Activated CD4-positive, CD25-positive, alpha-beta regulatory T cell treated with anti-CD3 and anti-CD28 coated beads, Interleukin-2, amount 50 U/mL, for 16 hours (primary cell): ENCODE data around the gene TSN.
"Not testable (repeated sequence)": the region's sequence is repeated elsewhere in the genome, so short reads cannot be mapped to it uniquely, and the experiment has no call there.

Source experiments
- DNase-seq: peaks from one replicate; pipeline ENCODE4 v3.0.0-alpha.2; 2020; ENCODE audit warnings: low read depth, low spot score

TSN gene

DNA sequence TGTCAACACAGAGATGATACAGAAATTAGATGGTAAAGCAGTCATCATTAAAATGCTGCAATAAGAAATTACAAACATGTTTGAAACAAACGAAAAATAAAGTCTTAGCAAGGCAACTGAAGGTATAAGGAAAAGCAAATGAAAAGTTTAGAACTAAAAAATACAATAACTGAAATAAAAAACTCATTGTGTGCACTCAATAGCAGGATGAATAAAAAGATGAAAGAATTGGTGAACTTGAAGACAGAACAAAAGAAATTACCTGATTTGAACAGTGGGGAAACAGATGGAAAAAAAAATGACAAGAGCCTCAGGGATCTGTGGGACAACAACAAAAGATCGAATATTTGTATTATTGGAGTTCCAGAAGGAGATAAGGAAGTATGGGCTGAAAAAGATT lies 46.5 kb downstream of the TSN start:
- no peak for DNase-seq

DNA sequence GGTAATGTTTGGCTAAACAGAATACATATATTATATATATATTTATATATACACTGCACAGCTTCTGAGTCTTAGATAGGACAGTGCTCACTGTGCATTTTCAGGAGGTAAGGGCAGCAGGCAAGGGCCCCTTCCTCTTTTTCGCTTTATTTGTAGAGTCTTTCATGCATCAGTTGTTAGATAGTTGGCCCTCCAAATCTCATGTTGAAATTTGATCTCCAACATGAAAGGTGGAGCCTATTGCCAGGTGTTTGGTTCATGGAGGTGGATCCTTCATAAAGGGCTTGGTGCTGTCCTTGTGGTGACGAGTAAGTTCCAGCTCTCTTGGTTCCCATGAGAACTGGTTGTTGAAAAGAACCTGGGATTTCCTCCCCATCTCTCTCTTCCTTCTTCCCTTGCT lies 48.1 kb downstream of the TSN start:
- DNase-seq, result no peak

DNA sequence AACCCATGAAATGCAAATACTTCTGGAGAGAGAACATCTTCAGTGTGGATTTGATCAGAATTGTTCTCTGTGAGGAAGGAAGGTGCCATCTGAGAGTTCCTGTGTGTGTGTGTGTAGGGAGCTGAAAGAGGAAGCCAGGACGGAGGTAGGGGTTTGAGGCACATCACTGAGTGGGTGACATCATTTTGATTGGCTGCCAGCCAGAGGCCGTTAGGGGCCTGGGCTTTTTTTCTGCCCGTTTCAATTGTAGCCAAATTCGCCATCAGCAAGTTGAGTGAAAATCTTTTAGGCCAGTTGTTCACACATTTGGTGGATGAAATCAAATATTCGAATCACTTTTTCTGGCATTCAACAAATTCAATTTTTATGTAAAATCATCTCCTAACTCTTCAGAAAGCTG lies 48.9 kb downstream of the TSN start:
- DNase-seq, result no peak

DNA sequence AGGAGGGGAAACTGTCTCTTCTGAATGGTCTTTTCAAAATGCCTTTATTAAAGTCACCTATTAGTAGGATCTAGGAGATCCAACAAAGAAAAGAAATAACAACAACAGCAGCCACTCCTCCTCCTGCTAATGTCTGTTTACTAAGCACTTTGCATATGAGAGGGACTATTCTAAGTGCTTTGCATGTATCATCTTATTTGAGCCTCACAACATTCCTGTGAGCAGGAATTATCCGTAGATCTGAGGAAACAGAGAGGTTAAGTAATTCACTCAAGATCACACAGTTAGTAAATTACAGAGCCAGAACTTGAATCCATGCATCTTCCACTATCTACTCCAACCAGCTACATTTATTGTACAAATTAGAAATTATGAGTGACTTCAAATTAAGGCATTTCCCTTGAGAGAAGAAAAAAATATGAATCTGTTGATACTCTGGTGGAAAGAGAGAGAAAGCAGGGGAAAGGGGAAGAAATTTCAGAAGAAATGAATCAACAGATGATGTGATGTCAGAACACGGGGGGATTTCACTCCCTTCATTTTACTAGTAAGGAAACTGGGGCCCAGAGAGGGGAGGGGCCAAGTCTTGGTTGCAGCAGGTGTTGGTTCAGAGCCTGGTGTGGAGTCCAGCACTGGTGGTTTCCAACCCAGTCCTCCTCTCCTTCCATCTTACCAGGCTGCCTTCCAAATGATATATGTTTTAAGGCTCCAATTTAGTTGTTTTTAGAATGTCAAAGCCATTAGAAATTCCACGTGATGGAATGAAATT lies 49.7 kb downstream of the TSN start:
- DNase-seq, result no peak

DNA sequence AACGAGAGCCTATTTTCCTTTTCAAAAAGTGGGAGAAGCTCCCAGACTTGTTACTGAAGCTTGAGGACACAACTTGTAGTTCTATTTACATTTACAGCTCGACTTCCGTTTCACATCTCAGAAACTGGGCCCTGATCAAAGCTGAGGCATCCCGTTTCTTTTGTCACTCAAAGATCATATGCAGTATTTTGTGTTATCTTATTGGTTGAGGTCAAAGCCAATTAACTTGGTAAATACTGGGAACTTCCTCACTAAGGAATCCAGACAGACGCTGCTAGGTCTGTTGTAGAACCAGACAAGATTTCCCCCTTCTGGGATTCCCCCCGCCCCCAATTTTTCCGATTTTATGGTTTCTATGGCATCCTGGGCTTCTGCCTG lies 50.3 kb downstream of the TSN start:
- DNase-seq, result no peak

DNA sequence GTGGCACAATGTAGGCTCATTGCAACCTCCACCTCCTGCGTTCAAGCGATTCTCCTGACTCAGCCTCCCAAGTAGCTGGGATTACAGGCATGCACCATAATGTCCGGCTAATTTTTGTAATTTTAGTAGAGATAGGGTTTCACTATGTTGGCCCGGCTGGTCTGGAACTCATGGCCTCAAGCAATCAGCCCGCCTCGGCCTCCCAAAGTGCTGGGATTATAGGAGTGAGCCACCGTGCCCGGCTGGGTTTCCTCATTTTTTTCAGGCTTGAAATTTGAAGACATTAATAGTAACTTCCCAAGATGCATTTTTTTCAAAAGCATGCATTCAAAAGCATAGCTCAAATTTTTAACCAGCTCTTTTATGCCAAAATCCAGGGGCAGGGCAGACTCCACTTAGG lies 52.3 kb downstream of the TSN start:
- not testable (repeated sequence) for DNase-seq

DNA sequence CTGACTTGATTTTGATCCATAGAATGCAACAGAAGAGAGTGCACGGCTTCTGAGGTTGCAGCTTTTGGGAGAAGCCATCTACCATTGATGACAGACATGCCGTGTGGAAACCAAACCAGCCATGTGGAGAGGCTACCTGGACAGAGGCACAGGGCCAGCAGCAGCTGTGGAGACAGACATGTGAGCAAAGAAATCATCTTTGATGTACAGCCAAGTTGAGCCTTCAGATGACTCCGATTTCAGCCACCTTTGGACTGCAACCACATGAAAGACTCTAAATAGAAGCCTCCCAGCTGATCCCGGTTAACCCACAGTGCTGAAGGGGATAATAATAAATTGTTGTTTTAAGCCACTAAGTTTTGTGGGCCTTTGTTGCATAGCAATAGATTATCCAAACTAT lies 54.2 kb downstream of the TSN start:
- DNase-seq, result no peak

DNA sequence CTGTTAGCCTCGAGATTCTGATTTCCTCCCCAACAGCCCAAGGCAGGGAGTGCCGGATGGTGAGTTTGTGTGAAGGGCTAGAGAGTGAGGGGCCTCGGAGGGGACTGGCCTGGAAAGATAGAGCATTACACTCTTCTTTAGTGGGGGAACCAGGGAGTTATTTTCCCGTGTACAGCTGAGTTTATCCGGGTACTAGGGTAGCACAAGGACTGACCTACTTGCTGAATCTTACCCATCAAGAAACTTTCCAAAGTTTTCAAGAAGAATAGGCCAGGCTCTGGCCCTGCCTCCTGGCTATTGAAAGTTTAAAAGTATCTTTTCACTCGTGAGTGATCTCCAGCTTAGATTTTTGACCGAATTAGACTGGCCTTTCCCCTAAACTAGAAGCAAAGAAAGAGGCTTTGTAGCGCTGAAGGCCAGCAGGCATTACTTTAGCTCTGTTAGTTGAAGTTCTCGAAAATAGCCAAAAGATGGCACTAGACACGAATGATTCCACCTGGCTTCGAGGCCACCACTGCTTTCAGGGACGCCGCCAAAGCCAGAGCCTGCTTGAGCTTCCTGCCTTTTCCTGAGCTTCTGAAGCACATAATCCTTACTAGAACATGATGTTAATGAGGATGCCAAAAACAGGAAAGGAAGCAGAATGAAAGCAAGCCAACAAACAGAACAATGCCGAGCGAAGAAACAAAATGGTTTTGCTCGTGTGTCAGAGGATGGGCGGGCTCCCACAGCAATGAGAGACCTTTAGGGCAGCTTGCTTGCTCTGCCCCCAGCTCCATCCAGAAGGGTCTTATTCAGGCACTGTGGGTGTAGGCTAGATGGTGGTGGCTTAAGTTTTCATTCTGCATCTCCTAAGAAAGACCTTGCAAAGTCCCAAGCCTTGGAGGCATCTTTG lies 55.8 kb downstream of the TSN start:
- no peak for DNase-seq

DNA sequence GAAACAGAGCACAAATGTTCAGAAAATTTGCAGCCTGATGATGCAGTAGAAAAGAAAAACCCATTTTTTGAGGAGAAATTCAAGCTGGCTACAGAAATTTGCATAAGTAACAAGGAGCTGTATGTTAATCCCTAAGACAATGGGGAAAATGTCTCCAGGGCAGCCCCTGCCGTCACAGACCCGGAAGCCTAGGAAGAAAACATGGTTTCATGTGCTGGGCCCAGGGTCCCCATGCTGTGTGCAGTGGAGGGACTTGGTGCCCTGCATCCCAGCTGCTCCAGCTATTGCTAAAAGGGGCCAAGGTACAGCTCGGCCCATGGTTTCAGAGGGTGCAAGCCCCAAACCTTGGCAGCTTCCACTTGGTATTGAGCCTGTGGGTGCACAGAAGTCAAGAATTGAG lies 57.6 kb downstream of the TSN start:
- DNase-seq, result not testable (repeated sequence)

DNA sequence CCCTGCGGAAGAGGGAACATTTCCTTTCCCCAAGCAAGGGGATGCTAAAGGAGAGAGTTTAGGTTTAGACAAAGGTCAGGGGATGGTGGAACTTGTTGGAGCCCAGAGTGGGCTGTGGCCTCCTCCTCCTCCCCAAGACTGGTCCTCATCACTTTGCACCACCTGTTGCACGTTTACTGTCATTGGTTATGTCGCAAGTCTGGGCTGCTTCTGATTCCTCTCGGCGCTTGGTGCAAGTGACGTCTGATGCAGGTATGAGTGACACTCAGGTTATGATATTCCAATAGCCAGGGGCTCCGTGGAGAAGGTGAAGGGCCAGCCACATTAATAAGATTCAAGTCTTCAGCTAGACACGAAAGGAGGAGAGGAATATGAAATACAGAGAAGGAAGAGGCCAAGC lies 59.8 kb downstream of the TSN start:
- DNase-seq, result no peak

DNA sequence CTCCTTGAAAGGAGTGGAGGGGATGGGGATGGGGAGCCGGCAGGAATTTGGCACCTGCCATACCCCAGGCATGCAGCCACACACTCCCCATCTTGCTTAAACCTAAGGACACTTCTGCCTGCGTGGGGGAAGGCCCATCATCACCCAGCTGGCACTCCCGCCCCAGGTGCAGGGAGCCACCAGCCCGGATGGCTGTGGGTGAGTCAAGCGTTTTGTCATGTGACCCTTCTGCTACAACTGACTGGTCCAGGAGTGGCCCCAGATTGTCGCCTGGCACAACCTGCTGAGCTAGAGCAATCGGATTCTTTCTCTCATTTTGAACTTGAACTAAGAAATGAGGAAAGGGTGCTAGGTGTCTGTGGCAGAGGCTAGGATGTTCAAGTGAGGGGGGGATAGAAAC lies 61.3 kb downstream of the TSN start:
- no peak for DNase-seq

DNA sequence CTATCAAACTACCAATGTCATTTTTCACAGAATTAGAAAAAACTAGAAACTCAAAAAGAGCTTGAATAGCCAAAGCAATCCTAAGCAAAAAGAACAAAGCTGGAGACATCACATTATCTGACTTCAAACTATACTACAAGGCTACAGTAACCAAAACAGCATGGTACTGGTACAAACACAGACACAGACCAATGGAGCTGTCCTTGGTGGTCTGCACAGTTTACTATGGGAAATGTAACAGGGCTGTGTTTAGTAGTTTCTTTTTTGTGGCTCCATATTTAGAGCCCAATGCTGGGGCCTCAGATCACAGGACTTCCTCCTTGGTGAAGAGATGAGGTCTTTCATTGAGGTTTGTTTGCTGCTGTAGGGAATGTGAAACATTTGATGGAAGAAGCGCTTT lies 61.9 kb downstream of the TSN start:
- DNase-seq, result not testable (repeated sequence)
